Metanephros (tissue), 1 donor: ENCODE measurements around the gene NFRKB. TPM values are rescaled to one million over a fixed set of nuclear protein-coding genes. Genes with fewer than 3 reads are reported as not detected.

Experiments used
- total RNA-seq: library from RNA; depleted of rRNA; stranded (reverse); fragments of >200 nt; gene quantifications from one replicate; pipeline ENCODE4 v1.2.3, GENCODE V29; 2014

NFRKB gene
- total RNA-seq, result 41.6 TPM

DNA sequence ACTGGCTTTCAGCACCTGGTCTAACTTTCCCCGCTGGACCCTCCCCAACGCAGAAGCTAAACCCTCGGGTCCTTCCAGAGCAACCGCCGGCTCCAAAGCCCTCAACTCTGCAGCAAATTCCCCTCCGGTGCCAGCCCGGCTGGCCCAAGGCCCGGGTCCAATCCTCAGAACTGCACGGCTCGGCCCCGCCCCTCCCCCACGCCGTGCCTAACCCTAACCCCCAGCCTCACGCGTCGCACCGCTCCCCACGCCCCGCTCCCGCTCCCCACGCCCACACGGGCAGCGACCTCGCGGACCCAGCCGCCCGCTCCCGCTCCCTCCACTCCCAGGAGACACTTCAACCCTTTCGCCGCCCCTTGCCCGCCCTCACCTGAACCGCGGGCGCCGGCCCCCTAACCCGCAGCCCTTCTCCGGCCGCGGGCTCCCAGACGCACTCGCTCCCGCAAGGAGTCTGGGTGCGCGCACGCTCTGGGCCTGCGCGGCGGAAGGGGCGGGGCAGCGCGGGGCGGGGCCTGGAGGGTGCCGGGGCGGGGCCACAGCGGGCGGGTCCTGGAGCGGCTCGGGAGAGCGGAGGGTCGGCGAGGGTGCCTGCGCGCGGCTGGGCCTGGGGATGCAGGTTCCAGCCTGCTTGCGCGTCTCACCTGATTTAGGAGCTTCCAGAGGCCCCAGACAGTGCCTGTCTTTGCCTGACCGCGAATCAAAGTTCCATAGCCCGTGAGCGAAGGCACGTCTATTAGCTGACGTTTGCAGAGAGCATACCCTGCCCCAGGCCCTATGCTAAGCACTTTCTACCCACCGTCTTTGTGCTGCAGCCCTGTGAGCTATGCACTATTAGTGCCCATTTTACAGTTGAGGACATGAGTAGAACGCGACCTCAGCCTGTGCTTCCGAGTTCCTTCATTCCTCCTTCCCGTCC is at the start of gene NFRKB:
Gene NFRKB (minus strand): TSS at position 453 of the 916 bp plus-strand sequence. CDS start 2,729 bp downstream, outside the sequence.

Other genes starting within 250 kb of the NFRKB start
- gene TMEM45B, start 79.7 kb downstream of the NFRKB start, total RNA-seq, result 17.3 TPM
- gene PRDM10, start 107.3 kb upstream of the NFRKB start, total RNA-seq, result 7.5 TPM
- gene APLP2, start 174.3 kb upstream of the NFRKB start, total RNA-seq, result 284 TPM